ENCODE measurements around the gene ZSCAN2. TPM values are rescaled to one million over a fixed set of nuclear protein-coding genes. Genes with fewer than 3 reads are reported as not detected.

The ZSCAN2 gene
- total RNA-seq, 2 donors from 2014 or later, result 13.9 to 23.2 TPM

DNA sequence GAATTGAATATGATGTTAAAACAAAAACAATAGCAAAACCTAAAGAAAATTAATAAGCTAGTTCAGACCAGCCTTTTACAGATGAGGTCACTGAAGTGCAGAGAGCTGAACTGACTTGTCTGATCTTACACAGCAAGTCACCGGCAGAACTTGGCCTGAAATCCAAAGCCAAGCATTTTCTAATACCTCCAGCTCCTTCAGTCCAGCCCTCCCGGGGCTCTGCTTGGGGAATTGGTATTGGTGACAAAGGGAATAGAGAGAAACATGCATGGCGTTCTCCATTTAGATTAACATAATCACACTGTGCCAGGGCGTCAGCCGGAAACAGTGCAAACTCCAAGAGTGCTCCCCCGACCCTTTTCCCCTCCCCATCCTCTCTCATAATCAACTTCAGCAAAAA lies 14.1 kb upstream of the ZSCAN2 start:
- H3K27me3 ChIP-seq (replicated peaks; ENCODE audit: insufficient read depth), result no peaks in the 10 kb centered on the region
- H3K36me3 ChIP-seq, result no peaks in the 10 kb centered on the region
- no peak overlapping the region for H3K27ac ChIP-seq
- WGBS, result 40% methylated on average over 6 of the region's 6 CpGs
- intact Hi-C loops (cut with DNase I), result loop anchor here (5.0 kb wide), 2 partner anchors 71 to 341 kb away; partner anchors contain the start of gene NMB
- H3K4me3 ChIP-seq, result no peak overlapping the region
- no peaks in the 10 kb centered on the region for H3K4me1 ChIP-seq (replicated peaks)
- H3K9me3 ChIP-seq, result no peaks in the 10 kb centered on the region
- no peak for DNase-seq (ENCODE audit: low spot score)
- TF ChIP-seq, protein P1, sequence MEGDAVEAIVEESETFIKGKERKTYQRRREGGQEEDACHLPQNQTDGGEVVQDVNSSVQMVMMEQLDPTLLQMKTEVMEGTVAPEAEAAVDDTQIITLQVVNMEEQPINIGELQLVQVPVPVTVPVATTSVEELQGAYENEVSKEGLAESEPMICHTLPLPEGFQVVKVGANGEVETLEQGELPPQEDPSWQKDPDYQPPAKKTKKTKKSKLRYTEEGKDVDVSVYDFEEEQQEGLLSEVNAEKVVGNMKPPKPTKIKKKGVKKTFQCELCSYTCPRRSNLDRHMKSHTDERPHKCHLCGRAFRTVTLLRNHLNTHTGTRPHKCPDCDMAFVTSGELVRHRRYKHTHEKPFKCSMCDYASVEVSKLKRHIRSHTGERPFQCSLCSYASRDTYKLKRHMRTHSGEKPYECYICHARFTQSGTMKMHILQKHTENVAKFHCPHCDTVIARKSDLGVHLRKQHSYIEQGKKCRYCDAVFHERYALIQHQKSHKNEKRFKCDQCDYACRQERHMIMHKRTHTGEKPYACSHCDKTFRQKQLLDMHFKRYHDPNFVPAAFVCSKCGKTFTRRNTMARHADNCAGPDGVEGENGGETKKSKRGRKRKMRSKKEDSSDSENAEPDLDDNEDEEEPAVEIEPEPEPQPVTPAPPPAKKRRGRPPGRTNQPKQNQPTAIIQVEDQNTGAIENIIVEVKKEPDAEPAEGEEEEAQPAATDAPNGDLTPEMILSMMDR (IDR thresholded peaks at IDR 0.05), result no peak
- no peak for TF ChIP-seq POLR2A (IDR thresholded peaks at IDR 0.05)
- TF ChIP-seq POLR2AphosphoS5 (IDR thresholded peaks at IDR 0.05), result no peak

DNA sequence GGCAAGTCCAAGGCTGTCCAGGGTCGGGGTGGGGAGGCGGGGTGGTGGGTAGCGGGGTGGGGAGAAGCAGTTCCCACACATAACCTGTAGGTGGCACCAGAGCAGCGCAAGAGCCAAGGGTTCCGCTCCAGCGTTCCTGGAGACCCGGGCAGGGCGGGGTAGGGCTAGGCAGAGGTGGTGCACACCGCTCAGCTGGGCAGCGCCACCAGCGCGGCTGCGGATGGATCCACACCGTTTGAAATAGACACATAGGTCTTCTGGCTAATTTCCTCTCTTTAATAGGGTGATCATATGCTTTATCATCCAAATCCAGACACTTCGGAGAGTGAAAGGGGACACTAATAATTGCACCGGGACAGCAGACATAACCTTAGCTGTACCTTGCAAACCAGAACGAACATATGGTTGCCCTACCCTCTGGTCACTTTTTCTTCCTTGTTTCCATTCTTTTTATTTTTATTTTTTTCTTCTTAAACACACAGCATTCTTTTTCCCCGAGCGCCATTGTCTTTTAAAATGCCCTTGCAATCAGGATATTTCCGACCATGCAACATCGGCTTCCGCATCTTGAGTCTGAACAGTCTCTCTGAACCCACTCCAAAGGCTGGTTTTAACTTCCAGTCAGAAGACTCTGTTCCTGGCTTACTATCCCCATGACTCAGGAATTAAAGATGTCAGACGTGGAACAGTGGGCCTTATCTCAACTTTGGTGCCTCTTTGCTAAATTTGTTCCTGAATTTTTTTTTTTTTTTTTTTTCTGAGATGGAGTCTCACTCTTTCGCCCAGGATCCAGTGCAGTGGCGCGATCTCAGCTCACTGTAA lies 12.5 kb upstream of the ZSCAN2 start:
- no peaks in the 10 kb centered on the region for H3K9me3 ChIP-seq
- TF ChIP-seq, protein P1 (IDR thresholded peaks at IDR 0.05), result peak; percentile 68 to 84 (median 73)
- TF ChIP-seq POLR2A (IDR thresholded peaks at IDR 0.05) (no peak), POLR2AphosphoS5 (IDR thresholded peaks at IDR 0.05) (peak; percentile 36)
- intact Hi-C loops (cut with DNase I), result loop anchor here (5.0 kb wide), 2 partner anchors 69 to 339 kb away; partner anchors contain the start of gene NMB
- H3K4me3 ChIP-seq, result peak overlapping the region; percentile 25 to 32
- no peak overlapping the region for H3K27ac ChIP-seq
- 24% methylated on average over 26 of the region's 26 CpGs for WGBS
- no peaks in the 10 kb centered on the region for H3K27me3 ChIP-seq (replicated peaks; ENCODE audit: insufficient read depth)
- no peaks in the 10 kb centered on the region for H3K4me1 ChIP-seq (replicated peaks)
- DNase-seq (ENCODE audit: low spot score), result peak; percentile 82
- no peaks in the 10 kb centered on the region for H3K36me3 ChIP-seq

DNA sequence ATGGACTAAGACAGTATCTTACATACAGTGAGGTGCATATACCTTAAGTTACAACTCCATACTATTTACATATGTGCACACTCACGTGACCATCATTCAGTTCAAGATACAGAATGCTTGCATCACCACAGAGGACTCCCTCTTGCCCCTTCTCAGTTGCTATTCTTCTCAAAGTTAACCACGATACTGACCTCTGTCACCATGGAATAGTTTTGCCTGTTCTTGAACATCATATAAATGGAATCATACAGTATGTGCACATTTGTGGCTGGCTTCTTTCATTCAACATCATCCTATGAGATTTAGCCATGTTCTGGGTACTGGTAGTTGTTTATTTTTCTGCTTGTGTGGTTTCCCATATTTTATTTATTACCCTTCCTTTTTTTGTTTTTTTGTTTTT lies 10.4 kb upstream of the ZSCAN2 start:
- Histone ChIP-seq H3K4me3 (no peak overlapping the region), H3K4me1 (replicated peaks) (no peaks in the 10 kb centered on the region), H3K9me3 (no peaks in the 10 kb centered on the region), H3K27ac (no peak overlapping the region), H3K36me3 (no peaks in the 10 kb centered on the region), H3K27me3 (replicated peaks; ENCODE audit: insufficient read depth) (no peaks in the 10 kb centered on the region)
- 82% methylated on average over 2 of the region's 2 CpGs for WGBS
- intact Hi-C loops (cut with DNase I), result no loop called here
- DNase-seq (ENCODE audit: low spot score), result no peak
- TF ChIP-seq POLR2A (IDR thresholded peaks at IDR 0.05) (no peak), POLR2AphosphoS5 (IDR thresholded peaks at IDR 0.05) (no peak)
- TF ChIP-seq, protein P1 (IDR thresholded peaks at IDR 0.05), result no peak

DNA sequence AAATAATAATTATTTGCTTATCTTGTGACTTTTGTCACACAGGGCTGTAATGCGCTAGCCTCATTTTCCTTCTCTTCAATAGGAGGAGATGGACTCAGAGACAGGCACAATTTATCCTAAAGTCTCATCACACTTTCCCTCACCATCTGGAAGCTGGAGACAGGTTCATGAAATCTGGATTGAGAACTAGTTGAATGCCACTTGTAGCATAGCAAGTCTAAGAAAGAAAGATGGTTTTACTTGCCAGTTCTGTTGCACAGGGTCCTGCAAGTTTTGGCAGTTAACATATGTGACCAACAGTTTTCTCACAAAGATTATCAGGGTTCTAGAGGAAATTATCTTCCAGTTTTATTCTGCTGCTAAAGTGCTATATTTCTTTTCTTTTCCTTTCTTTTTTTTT lies 9.0 kb upstream of the ZSCAN2 start:
- DNase-seq (ENCODE audit: low spot score), result no peak
- Histone ChIP-seq H3K36me3 (no peaks in the 10 kb centered on the region), H3K27me3 (replicated peaks; ENCODE audit: insufficient read depth) (no peaks in the 10 kb centered on the region), H3K4me3 (no peak overlapping the region), H3K4me1 (replicated peaks) (no peaks in the 10 kb centered on the region), H3K27ac (no peak overlapping the region), H3K9me3 (no peaks in the 10 kb centered on the region)
- intact Hi-C loops (cut with DNase I), result no loop called here
- 94% methylated on average over 1 of the region's 1 CpG for WGBS
- TF ChIP-seq POLR2A (IDR thresholded peaks at IDR 0.05) (no peak), POLR2AphosphoS5 (IDR thresholded peaks at IDR 0.05) (no peak)
- TF ChIP-seq, protein P1 (IDR thresholded peaks at IDR 0.05), result no peak

All from prostate gland (tissue), 2 donors.